A549 (cell line): ENCODE data around the gene DMC1.

ENCODE experiments used
- NR3C1 ChIP-seq: fragments of >200 bp; sonication (Bioruptor Twin); formaldehyde crosslinking; IDR thresholded peaks from 3 replicates; pipeline ENCODE4 v1.6.1; 2017
- RNF2 ChIP-seq: fragments of 200-600 bp; sonication (generic); IDR thresholded peaks from 2 replicates; pipeline ENCODE4 v1.6.1; 2016; ENCODE audit warnings: low read depth, mild to moderate bottlenecking, antibody characterized with exemption, moderate library complexity, borderline replicate concordance

GRCh38 chr22:38474003-38474607, 95.9 kb downstream of the DMC1 start:
- TF ChIP-seq NR3C1 (no peak), RNF2 (no peak)
